ENCODE measurements around the gene SRRM4.
"Not testable (repeated sequence)": the region's sequence is repeated elsewhere in the genome, so short reads cannot be mapped to it uniquely, and the experiment has no call there.

SRRM4 gene

GRCh38 chr12:119008691-119009221 is 27.4 kb downstream of the SRRM4 start:
- no peak for DNase-seq (ENCODE audit: low read depth in 1 of 2, low spot score in 1 of 2)

DNA sequence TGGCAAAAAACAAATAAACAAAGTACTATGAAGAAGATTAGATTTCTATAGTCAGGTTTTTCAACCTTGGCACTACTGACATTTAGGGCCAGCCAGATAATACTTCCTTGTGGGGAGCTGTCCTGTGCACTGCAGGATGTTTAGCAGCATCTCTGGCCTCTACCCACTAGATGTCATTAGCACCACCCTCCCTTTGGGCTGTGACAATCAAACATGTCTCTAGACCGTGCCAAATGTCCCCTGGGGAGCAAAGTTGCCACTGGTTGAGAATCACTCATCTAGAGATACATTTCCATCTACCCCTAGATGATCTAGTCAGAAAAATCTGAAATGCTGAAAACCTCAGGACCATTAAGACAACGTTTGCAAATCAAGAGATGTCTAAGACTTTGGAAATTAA is 29.9 kb downstream of the SRRM4 start:
- no peak for DNase-seq (ENCODE audit: low read depth in 1 of 2, low spot score in 1 of 2)

DNA sequence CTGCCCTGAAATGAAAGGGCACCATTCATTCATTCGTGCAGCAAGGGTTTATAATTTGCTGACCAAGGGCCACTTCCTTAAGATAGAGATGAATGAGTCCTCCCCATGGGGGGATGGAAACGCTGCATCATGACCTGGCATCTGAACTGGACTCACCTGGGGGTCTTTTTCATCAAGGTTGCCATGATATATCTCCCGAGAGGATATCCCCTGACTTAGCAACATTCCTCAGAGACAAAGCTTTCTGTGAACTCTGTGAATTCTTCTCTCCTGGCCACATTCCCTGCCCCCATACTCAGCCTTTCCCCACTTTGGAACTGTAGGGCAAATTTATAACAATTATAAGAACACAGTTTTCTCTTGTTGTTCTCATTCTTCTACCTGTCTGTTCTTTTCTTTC is 30.8 kb downstream of the SRRM4 start:
- DNase-seq (ENCODE audit: low read depth in 1 of 2, low spot score in 1 of 2) = no peak

DNA sequence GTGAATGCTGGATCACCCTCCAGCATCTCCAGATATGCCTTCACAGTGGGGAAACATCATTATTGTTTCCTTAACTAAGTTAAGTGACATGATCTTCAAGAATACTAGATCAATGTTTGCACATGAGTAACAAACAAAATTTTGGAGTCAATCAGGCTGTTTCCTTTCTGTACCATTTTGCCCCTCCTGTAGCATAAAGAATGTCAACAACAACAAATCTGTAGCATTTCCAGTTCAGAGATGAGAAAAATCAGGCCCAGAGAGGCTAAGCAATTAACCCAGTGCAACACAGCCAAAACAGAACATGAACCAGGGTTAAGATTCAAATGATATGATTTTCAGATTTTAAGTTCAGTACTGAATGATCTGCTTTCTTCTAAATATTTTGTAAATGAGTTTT is 31.7 kb downstream of the SRRM4 start:
- DNase-seq (ENCODE audit: low read depth in 1 of 2, low spot score in 1 of 2) = no peak

DNA sequence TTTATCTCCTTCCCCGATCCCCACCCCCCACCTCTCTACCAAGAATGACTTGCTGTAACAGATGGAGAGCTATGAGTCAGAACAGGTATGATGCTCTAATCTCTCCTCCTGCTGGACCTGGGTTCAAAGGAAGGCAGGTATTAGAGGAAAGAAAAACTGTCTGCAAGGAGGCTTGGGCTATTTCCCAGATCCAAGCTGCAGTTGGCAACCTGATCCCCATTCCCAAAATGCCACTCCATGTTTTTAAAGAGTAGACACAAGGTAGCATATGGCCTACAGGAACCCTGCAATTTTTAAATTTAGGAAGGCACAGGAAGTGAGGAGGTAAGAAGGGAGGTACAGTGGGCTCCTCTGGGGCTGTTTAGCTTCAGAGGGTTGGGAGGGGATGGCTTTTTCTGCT is 33.0 kb downstream of the SRRM4 start:
- no peak for DNase-seq (ENCODE audit: low read depth in 1 of 2, low spot score in 1 of 2)

DNA sequence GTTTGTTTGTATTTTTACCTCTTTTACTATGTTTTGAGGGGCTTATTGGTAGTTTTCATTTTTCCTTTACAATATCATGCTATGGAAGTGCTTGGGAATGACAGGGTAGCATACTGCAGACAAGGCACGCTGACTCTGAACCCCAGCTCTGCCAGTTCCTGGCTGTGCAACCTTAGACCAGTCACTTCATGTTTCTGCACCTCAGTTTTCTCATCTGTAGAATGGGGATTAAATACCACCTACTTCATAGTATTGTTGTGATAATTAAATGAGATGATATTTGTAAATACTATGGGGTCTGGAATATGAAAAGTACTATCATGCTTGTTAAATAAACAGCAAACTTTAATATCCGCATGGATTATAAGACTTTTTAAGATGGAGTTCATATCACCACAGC is 35.4 kb downstream of the SRRM4 start:
- DNase-seq (ENCODE audit: low read depth in 1 of 2, low spot score in 1 of 2) = no peak

DNA sequence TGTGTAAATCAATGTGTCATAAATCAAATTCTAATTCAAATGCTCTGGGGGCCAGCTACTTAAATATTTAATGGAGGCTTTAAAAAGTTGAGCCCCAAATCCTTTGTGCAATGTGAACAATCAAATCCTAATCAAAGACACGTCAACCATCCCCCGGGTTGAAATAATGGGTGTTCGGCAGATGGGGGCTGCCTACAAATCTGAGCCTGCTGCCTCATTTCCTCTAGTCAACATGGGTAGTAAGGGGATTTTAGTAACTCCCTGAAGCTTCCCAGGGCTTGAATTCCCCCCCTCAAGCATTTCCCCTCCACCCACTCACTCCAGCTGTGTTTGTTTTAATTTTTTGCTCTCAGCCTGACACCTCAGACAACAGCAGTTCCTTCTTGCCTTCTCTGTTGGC is 37.8 kb downstream of the SRRM4 start:
- no peak for DNase-seq (ENCODE audit: low read depth in 1 of 2, low spot score in 1 of 2)

GRCh38 chr12:119020406-119021360 is 39.3 kb downstream of the SRRM4 start:
- DNase-seq (ENCODE audit: low read depth in 1 of 2, low spot score in 1 of 2) = no peak

DNA sequence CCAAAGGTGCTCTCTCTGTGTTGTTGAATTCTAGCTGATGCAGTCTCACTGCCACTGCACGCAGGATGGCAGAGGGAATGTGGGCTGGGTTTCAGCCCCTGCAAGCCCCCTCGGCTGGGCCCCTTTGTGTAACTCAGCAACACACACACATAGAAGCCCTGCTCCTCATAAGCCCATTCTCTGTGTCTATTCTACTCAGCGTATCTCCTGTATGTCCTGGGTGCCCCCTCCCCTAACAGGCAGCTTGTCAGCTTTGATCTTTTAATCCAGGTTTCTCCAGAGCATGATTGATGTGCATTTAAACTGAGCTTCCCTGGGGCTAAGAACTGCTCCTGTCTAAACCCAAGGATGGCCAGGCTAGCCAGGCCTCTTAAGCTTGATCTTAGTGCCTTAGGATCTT is 43.0 kb downstream of the SRRM4 start:
- no peak for DNase-seq (ENCODE audit: low read depth in 1 of 2, low spot score in 1 of 2)

GRCh38 chr12:119025786-119026185 is 44.4 kb downstream of the SRRM4 start:
- no peak for DNase-seq (ENCODE audit: low read depth in 1 of 2, low spot score in 1 of 2)

DNA sequence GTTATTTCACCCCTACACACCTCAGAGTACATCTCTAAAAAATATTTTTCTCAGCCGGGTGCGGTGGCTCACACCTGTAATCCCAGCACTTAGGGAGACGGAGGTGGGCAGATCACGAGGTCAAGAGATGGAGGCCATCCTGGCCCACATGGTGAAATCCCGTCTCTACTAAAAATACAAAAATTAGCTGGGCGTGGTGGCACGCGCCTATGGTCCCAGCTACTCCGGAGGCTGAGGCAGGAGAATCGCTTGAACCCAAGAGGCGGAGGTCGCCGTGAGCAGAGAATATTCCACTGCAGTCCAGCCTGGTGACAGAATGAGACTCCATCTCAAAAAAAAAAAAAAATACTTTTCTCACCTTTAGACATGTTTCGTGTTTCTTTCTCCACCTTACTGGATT is 52.0 kb downstream of the SRRM4 start:
- not testable (repeated sequence) for DNase-seq (ENCODE audit: low read depth in 1 of 2, low spot score in 1 of 2)

DNA sequence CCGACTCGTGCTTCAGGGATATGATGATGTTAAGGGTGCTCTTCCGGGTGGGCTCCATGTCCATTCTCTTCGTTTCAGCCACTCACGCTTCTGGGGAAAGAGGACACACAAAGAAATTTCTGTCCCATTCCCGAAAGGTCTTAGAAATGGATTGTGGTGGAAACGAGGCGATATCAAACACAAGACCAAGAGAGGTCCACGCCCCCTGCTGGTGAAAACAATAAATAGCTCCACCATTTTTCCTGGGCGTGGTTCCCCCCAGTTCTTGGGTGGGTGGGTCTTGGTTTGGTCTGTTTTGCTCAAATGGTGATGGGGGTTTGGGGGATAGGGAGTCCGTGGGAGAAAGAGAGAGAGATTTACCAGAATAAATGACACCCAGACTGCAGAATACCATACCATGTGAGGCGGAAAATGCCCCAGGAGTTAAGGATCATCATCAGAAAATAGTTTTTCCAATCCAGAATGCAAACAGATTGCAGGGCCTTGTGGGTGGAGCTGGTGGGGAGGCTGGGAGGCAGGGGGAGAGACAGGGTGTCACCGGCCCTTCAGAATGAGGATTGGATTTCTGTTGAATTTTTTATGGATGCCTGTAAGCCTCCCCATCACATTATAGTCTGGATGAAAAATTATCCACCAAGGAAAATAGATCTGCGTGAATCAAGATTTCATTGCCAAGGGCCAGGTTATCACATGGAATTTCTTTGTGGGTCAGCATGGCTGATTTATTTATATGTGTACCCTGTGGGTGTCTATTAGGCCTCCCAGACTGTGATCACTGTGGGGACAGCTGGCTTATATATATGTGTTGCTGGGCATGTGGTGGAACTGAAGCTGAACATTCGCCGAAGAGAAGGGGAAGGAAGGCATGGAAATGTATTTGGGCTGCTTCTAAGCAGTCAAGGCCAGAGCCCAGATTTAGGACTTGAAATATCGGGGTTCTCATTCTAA is 55.8 kb downstream of the SRRM4 start:
- no peak for DNase-seq (ENCODE audit: low read depth in 1 of 2, low spot score in 1 of 2)

DNA sequence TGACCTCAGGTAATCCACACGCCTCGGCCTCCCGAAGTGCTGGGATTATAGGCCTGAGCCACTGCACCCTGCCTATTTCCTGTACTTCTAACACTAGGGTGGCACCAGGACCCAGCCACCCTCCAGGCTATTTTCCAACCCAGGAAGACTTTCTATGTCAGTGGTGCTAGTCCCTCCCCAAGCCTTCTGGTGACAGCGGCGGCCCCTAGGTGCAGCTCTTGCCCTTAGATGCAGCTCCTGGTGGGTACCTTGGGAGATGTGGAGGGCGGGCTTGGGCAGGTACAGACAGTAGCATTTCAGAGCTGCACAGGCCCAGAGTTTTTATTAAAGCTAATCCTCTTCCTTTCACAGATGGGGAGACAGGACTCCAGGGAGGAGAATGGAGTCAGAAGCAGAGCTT is 62.8 kb downstream of the SRRM4 start:
- no peak for DNase-seq (ENCODE audit: low read depth in 1 of 2, low spot score in 1 of 2)

GRCh38 chr12:119047641-119048040 is 66.3 kb downstream of the SRRM4 start:
- DNase-seq (ENCODE audit: low read depth in 1 of 2, low spot score in 1 of 2) = no peak

DNA sequence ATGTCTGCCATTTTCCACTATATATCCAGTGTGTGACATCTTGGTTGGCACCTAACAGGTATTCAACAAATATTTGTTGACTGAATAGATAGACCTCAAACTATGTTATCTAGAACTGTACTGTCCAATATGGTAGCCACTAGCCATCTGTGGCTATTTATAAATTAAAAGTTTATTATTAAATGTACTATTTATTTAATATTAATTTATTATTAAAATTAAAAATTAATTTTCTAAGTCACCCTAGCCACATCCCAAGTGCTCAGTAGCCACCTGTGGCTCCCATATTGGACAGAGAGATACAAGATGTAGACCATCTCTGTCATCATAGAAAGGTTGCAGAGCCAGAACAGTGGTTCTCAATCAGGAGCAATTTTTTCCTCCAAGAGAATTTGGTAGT is 69.3 kb downstream of the SRRM4 start:
- no peak for DNase-seq (ENCODE audit: low read depth in 1 of 2, low spot score in 1 of 2)

DNA sequence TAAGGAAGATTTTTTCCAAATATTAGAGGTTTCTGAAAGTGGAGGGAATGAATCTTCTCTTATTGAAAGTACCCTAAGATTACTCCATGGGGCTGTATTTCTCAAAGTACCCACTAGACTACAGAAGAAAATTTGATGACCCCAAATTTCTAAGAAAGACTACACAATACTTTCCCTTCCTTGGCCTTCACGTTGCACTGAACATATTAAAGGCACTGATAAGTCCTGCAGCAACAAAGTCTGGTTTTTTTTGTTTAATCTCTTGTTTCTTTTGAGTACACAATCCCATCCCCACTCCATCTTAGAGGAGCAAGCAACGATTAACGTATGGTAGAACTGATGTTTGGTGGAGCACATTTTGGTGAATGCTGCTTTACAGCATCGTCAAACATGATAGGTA is 70.1 kb downstream of the SRRM4 start:
- DNase-seq (ENCODE audit: low read depth in 1 of 2, low spot score in 1 of 2) = no peak

- no peak for DNase-seq (ENCODE audit: low read depth in 1 of 2, low spot score in 1 of 2)
These were observed 70.7 kb downstream of the SRRM4 start for GRCh38 chr12:119052001-119052400.

- no peak for DNase-seq (ENCODE audit: low read depth in 1 of 2, low spot score in 1 of 2)
These were observed 74.6 kb downstream of the SRRM4 start for GRCh38 chr12:119055977-119056376.

DNA sequence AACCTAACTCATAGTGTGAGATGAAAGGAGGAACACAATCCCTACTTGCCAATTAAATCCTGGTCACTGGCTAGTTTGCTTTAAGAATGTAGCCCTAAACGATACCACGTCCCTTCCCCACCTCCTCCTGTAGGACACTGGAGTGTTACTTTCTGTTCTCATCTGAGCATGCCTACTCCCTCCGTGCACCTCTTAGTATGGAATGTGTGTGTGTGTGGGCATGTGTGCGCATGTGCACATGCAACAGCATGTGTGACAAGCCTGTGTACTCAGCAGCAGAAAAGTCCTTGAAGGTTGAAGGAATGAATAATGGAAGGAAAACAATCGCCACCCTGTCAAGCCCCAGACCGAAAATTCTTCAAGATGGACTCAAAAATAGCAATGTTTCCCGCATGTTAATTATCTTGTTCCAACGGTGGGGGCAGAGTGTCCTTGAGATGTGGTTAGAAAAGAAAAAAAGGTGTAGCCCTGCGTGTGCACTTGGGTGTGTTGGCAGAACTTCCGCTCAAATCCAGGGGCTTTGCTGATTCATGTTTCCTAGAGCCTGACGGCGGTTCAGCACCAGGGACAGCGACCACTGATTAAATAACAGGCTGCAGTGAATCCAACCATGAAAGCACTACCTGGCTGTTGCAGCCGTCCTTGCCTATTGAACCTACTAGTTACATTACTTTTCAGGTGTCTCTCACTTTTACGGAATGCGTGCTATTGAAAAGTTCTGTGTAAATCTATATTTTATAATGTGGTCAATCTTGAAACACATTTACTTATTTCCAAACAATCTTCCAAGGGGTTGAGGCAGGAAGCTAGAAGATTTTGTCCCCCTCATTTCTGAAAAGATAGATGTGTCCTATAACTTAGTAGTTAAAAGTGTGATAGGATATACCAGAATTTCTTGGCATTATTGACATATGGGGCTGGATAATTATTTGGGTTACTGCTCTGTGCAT is 79.8 kb downstream of the SRRM4 start:
- DNase-seq (ENCODE audit: low read depth in 1 of 2, low spot score in 1 of 2) = no peak

DNA sequence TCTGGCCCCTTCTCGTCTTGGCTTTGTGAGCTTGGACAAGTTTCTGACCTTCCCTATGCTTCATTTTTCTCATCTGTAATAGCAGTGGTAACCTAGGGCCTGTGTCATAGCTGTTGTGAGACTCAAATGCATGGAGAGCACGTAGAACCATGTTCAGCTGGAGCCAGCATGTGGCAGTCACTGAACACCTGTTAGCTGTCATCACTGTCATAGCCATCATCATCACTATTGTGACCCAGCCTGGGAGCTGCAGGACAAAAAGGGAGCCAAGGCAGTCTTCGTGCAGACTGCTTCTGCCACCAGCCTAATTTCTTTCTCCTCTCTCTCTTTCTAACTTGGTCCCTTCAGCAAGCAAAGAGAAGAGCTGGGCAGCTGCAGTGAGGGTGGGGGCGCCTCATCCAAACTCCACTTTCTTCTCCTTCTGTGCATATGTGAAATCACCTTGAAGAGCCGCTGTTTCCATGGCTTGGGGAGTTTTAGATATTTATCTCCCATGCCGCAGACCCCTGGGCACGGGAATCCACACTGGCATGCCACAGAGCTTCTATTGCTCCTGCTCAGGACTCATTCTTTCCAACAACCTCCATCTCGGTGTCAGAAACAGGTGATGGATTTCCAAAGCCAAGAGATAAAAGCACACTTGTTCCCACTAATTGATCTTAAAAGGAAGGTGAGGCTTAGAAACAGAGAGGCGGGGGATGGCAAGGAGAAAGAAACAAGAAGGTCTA is 87.0 kb downstream of the SRRM4 start:
- no peak for DNase-seq (ENCODE audit: low read depth in 1 of 2, low spot score in 1 of 2)
